HCT116 (cell line): ENCODE results near the gene RANBP9.

Experiments used
- ATF3 ChIP-seq: IDR thresholded peaks from 2 replicates; pipeline ENCODE4 v1.6.1; 2012
- EZH2 ChIP-seq: fragments of 200-600 bp; sonication (generic); IDR thresholded peaks from 2 replicates; pipeline ENCODE4 v1.6.1; 2017; ENCODE audit warnings: antibody characterized with exemption, mixed run types
- POLR2A ChIP-seq: IDR thresholded peaks from 2 replicates; pipeline ENCODE4 v1.7.0; 2011; ENCODE audit warnings: borderline replicate concordance; ENCODE audit not compliant: insufficient read depth, insufficient read length; ENCODE audit errors: extremely low read depth
- POLR2AphosphoS5 ChIP-seq: IDR thresholded peaks from 2 replicates; pipeline ENCODE4 v1.6.1; 2011; ENCODE audit warnings: mild to moderate bottlenecking, low read depth, low read length, moderate library complexity
- RAD21 ChIP-seq: IDR thresholded peaks from 2 replicates; pipeline ENCODE4 v1.6.1; 2012; ENCODE audit warnings: low read depth, mild to moderate bottlenecking
- SIN3A ChIP-seq: IDR thresholded peaks from 2 replicates; pipeline ENCODE4 v1.6.1; 2012; ENCODE audit warnings: low read depth
- ZNF274 ChIP-seq: fragments of 200-500 bp; sonication (Bioruptor generic); IDR thresholded peaks from 2 replicates; pipeline ENCODE4 v1.6.1; 2014; ENCODE audit warnings: mild to moderate bottlenecking, low read depth, low read length, inconsistent platforms
- TF ChIP-seq, protein P1 (sequence below), 3 experiments: fragments of 200-600 bp in 1 of 3; sonication (generic) in 1 of 3; IDR thresholded peaks in 2 of 3; conservative IDR thresholded peaks in 1 of 3; 2 replicates each; pipeline ENCODE4 v1.5.1; 2012 to 2017; ENCODE audit warnings: low read depth in 2 of 3, low read length in 2 of 3, antibody characterized with exemption in 1 of 3, borderline replicate concordance in 1 of 3, control low read depth in 1 of 3, mild to moderate bottlenecking in 1 of 3, mixed read lengths in 1 of 3, mixed run types in 1 of 3, moderate library complexity in 1 of 3; ENCODE audit not compliant: insufficient read depth in 1 of 3
- TF ChIP-seq, protein P2 (sequence below): IDR thresholded peaks from 2 replicates; pipeline ENCODE4 v1.6.1; 2012

DNA sequence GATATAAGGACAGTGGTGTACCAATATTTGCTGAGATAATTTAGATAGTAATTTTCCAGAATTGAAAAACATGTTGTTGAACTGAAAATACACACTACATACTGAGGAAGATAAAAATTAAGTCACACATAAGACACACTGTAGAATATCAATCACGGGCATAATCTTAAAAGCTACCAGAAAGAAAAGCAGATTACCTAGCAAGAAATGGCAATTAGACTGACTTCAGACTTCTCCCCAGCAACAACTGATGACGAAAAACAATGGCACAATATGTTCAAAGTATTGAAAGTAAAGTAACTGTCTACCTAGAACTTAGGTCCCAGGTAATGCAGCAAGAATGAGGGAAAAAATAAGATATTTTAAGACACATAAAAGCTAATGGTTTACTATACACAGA is 50.0 kb downstream of the RANBP9 start:
- TF ChIP-seq, protein P1, sequence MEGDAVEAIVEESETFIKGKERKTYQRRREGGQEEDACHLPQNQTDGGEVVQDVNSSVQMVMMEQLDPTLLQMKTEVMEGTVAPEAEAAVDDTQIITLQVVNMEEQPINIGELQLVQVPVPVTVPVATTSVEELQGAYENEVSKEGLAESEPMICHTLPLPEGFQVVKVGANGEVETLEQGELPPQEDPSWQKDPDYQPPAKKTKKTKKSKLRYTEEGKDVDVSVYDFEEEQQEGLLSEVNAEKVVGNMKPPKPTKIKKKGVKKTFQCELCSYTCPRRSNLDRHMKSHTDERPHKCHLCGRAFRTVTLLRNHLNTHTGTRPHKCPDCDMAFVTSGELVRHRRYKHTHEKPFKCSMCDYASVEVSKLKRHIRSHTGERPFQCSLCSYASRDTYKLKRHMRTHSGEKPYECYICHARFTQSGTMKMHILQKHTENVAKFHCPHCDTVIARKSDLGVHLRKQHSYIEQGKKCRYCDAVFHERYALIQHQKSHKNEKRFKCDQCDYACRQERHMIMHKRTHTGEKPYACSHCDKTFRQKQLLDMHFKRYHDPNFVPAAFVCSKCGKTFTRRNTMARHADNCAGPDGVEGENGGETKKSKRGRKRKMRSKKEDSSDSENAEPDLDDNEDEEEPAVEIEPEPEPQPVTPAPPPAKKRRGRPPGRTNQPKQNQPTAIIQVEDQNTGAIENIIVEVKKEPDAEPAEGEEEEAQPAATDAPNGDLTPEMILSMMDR (IDR thresholded peaks at IDR 0.05 in 2 of 3, conservative IDR thresholded peaks at IDR 0.05 in 1 of 3; ENCODE audit: borderline replicate concordance in 1 of 3, insufficient read depth in 1 of 3, low read depth in 2 of 3, low read length in 2 of 3) = no peak
- TF ChIP-seq RAD21 (no peak), POLR2AphosphoS5 (no peak), EZH2 (no peak), ZNF274 (no peak), POLR2A (no peak), SIN3A (no peak), ATF3 (no peak)
- TF ChIP-seq, protein P2, sequence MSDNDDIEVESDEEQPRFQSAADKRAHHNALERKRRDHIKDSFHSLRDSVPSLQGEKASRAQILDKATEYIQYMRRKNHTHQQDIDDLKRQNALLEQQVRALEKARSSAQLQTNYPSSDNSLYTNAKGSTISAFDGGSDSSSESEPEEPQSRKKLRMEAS = no peak
